ENCODE data around the gene WDR82.

WDR82 gene

GRCh38 chr3:52278510-52279069 lies at the start of gene WDR82:
Gene WDR82, minus strand, starts transcription at chr3:52278649. Its CDS starts 288 bp downstream, at chr3:52278361.
- DNase-seq (ENCODE audit: low spot score): peak; percentile 97
- peak; percentile 38 for TF ChIP-seq CTCF (IDR thresholded peaks at IDR 0.05; ENCODE audit: borderline replicate concordance, control extremely low read depth, extremely low read depth, insufficient read depth, missing control alignments)
- in situ Hi-C loops (cut with MboI; ENCODE audit: low sequenced_read_pairs, unreplicated experiment): no loop called here

DNA sequence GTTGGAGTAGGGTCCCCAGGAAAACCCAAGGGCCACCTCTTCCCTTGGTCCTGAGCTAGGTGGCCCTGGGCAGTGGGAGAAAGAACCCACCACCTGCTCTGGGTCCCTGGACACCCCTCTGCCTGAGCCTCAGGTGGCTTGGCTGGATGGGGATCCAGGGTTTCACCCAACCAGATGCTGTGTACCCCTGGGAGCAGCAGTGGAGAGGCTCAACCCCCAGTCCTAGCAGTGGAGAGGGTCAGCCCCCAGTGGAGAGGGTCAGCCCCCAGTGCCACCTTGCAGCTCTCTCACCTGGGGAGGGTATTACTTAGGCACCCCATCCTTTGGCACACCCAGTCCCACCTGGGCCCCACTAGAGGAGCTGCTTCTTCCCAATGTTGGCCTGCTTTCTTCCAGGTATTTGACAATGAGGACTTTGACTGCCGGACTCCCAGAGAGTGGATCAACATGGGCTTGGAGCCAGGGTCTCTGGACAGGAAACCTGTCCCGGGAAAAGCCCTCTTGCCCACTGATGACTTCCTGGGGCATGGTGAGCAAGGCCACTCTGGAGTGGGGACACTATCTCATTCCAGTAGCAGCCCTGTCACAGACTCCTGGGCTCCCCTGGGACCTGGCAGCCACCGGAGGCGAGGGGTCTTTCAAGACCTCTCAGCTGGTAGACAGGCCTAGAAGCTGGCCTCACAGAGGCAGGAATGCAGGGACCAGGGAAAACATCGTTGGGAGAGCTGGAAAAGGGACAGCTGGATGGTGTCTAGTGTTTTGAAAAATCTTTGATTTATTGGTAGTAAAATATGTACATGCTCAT lies 49.2 kb upstream of the WDR82 start:
- in situ Hi-C loops (cut with MboI; ENCODE audit: low sequenced_read_pairs, unreplicated experiment): no loop called here
- TF ChIP-seq CTCF (IDR thresholded peaks at IDR 0.05; ENCODE audit: borderline replicate concordance, control extremely low read depth, extremely low read depth, insufficient read depth, missing control alignments): no peak
- no peak for DNase-seq (ENCODE audit: low spot score)

DNA sequence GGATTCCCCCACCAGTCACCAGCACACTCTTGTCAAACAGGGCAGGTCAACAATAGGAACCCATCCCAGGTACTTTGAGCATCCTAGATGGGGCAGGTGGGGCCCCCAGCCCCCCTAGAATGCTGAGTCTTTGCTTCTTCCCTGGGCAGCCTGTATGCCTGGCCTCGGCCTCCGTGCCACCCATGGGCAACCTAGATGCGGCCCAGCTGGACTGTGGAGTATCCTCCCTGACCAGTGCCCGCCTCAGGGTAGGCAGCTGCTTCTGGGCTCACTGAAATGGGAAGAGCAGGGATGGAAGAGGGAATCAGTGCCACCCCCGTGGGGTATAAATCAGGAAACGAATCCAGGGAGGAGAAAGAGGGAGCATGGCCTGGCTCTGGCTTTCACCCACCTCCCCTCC lies 48.5 kb upstream of the WDR82 start:
- DNase-seq (ENCODE audit: low spot score): no peak
- no peak for TF ChIP-seq CTCF (IDR thresholded peaks at IDR 0.05; ENCODE audit: borderline replicate concordance, control extremely low read depth, extremely low read depth, insufficient read depth, missing control alignments)
- in situ Hi-C loops (cut with MboI; ENCODE audit: low sequenced_read_pairs, unreplicated experiment): no loop called here

DNA sequence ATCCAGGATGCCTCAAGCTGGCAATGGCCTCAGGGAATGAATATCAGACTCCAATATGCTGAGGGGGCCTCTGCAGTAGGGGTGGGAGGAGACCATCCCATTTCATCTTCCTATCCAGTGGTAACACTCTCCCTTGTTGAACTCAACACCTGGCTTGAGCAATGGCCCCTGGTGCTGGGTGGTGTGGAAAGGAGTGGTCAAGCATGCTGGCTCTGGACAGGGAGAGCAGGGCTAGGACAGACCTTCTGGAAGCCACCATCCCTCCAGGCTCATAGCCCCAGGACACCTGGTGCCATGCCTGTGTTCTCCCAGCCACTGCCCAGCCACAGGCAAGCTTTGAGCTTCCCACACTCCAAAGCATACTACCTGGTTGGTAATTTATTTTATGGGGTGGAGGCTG lies 47.2 kb upstream of the WDR82 start:
- in situ Hi-C loops (cut with MboI; ENCODE audit: low sequenced_read_pairs, unreplicated experiment): no loop called here
- no peak for DNase-seq (ENCODE audit: low spot score)
- TF ChIP-seq CTCF (IDR thresholded peaks at IDR 0.05; ENCODE audit: borderline replicate concordance, control extremely low read depth, extremely low read depth, insufficient read depth, missing control alignments): no peak

- no peak for DNase-seq (ENCODE audit: low spot score)
- TF ChIP-seq CTCF (IDR thresholded peaks at IDR 0.05; ENCODE audit: borderline replicate concordance, control extremely low read depth, extremely low read depth, insufficient read depth, missing control alignments): no peak
- in situ Hi-C loops (cut with MboI; ENCODE audit: low sequenced_read_pairs, unreplicated experiment): no loop called here
Observed at GRCh38 chr3:52324676-52325075, 46.2 kb upstream of the WDR82 start.

DNA sequence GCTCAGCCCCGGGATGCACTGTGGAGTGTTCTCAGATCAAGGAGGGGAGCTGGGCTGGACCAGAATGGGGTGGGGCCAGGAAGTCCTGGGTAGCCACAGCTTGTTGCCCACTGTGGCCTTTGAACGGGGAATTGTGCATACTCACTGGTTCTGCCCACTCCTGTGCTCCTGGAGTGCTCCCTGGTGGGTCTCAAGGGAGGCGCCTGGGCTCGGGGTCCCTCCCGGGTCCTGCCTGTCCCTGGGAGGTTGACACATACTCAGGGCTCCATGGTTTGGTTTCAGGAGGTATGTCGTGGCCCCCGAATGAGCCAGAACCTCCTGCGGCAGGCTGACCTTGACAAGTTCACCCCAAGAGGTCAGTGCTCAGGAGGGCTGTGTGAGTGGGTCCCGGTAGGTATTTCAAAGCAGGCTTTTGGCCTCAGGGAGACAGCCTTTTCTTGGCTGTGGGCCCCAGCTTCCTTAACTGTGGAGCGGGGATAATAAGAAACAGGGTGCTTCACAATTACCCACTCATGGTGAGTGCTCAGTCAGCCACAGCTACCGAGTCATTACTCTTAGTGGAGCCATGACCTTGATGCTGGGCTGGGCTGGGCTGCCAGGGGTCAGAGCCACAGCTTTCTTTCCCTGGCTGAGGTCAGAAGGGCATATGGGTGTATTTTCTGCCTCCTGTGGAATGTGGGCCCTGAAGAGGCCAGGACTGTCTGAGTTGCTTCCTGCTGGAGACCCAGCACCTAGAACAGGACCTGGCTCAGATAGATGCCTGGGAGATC lies 45.3 kb upstream of the WDR82 start:
- no peak for TF ChIP-seq CTCF (IDR thresholded peaks at IDR 0.05; ENCODE audit: borderline replicate concordance, control extremely low read depth, extremely low read depth, insufficient read depth, missing control alignments)
- in situ Hi-C loops (cut with MboI; ENCODE audit: low sequenced_read_pairs, unreplicated experiment): no loop called here
- DNase-seq (ENCODE audit: low spot score): no peak
